ENCODE results near the gene DUSP22.

- no peak for TF ChIP-seq CTCF (IDR thresholded peaks at IDR 0.05)
- TF ChIP-seq POLR2A (IDR thresholded peaks at IDR 0.05) = no peak
- TF ChIP-seq POLR2AphosphoS5 (IDR thresholded peaks at IDR 0.05) = no peak
- no peak for TF ChIP-seq EP300 (IDR thresholded peaks at IDR 0.05)
Measured at GRCh38 chr6:365835-366234, 73.5 kb downstream of the DUSP22 start.
